T-helper 2 cell treated with Interferon-gamma antibody and Interleukin-4, amounts not matched to agents 5 μg/mL and 100 μg/mL, for 36 hours (primary cell): Measurements from ENCODE around the gene TTLL12.

Experiments
- DNase-seq: peaks from one replicate; pipeline ENCODE4 v3.0.0; 2021; ENCODE audit warnings: low spot score
- H3K27ac Mint-ChIP-seq: one replicate; pipeline ENCODE4 v1.8.0; 2021; ENCODE audit warnings: mild to moderate bottlenecking, mixed read lengths
- H3K27me3 Mint-ChIP-seq: one replicate; pipeline ENCODE4 v1.8.0; 2021; ENCODE audit warnings: low read depth, mixed read lengths
- H3K36me3 Mint-ChIP-seq: one replicate; pipeline ENCODE4 v1.8.0; 2021; ENCODE audit warnings: low read depth, mixed read lengths
- H3K4me1 Mint-ChIP-seq: one replicate; pipeline ENCODE4 v1.8.0; 2021; ENCODE audit warnings: low read depth, mixed read lengths
- H3K4me3 Mint-ChIP-seq: one replicate; pipeline ENCODE4 v1.8.0; 2022; ENCODE audit warnings: mild to moderate bottlenecking, moderate library complexity, mixed read lengths
- H3K9me3 Mint-ChIP-seq: one replicate; pipeline ENCODE4 v1.8.0; 2021; ENCODE audit warnings: mixed read lengths

The TTLL12 gene

DNA sequence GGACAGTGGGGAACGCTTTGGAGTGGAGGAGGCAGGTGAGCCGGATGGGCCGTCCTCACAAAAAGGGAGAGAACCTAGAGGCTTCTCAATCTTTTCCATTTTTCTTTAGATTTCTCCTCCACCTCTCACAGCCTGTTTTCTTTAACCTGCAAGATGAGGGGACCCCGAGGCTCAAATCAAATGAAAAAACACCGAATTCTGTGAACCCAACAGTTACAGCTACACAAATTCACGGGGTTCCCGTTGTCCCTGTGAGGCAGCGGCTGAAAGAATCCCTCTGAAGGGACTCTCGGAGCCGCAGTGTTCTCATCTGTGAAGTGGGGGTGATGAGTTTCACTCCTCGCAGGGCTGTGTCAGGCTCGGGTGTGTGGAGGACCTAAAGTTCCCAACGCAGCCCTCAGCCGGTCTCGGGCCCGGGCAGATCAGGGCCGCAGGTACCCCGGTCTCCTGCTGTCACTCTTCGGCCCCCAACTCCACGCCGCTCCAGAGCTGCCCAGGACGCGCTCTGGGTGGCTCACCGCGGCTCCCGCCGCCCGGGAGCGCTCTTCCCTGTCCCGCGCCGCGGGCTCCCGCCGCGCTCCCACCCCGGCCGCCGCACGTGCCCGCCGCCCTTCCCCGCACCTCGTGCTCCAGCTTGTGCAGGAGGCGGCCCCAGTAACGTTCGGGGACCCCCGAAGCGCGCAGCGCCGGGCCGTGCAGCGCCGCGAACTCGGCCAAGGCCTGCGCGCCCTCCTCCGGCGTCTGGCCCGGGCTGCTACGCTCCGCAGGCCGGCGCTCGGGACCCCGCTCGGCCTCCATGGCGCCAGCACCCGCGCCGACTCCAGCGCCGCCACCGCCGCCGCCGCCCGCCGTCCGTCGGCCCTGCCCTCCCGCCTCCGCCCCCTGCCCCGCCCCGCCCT, at the start of gene TTLL12:
Gene TTLL12 (minus strand): TSS at position 863 of the 899 bp plus-strand sequence. CDS start 65 bp downstream, at position 798.
- Mint-ChIP-seq H3K36me3 (peaks cover 9% of the 10 kb centered on the region), H3K27me3 (peaks cover 7% of the 10 kb centered on the region), H3K4me3 (peak within 1 kb of the TSS; percentile 86), H3K27ac (peak within 1 kb of the TSS; percentile 95), H3K4me1 (peaks cover 20% of the 10 kb centered on the region), H3K9me3 (peaks cover 13% of the 10 kb centered on the region)
- peak; percentile 60 for DNase-seq

DNA sequence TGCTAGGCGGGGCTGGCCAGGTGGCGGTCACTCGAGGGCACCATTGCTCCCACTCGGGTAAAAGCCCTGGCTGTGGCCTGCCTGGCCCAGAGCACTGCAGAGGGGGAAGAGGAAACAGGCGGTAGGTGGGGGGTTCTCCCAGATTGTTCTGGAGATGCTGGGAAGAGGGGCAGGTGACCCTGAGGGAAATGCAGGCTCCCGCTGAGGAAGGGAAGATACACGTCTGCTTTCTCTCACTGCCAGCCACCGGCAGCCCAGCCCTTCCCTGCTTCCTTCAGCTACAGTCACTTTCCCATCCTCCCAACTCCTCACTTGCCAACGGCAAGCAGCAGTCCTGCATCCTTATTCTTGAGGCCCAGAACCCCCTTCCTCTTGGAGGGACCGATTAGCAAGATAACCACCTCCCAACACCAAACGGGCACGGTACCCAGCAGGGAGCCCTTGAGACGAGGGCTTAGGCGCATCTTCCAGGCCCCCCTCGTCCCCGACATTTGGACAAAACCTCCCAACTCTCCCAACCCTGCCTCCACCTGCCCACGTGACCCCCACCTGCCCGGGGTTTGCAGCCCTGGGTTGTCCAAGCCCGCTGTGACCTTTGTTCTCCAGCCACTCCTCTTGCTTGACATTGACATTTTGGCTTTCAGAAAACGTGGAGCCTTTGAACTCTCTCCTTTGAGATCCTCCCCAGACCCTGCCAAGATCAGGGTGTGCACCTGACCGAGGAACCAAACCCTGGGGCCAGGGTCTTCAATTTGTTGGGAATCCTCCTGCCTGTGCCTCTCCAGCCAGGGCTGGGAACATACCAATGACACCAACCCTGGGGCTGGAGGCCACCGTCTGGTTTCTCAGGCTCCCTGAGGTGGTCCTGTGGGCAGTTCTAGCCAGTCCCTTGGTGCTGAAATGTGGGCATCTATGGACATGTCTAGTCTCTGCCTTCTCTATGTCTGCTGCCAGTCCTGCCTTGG, 48.8 kb upstream of the TTLL12 start:
- Mint-ChIP-seq H3K27me3 (peaks cover 5% of the 10 kb centered on the region), H3K36me3 (no peaks in the 10 kb centered on the region), H3K27ac (no peak overlapping the region), H3K9me3 (no peaks in the 10 kb centered on the region), H3K4me3 (no peak overlapping the region), H3K4me1 (peaks cover 4% of the 10 kb centered on the region)
- DNase-seq, result no peak

DNA sequence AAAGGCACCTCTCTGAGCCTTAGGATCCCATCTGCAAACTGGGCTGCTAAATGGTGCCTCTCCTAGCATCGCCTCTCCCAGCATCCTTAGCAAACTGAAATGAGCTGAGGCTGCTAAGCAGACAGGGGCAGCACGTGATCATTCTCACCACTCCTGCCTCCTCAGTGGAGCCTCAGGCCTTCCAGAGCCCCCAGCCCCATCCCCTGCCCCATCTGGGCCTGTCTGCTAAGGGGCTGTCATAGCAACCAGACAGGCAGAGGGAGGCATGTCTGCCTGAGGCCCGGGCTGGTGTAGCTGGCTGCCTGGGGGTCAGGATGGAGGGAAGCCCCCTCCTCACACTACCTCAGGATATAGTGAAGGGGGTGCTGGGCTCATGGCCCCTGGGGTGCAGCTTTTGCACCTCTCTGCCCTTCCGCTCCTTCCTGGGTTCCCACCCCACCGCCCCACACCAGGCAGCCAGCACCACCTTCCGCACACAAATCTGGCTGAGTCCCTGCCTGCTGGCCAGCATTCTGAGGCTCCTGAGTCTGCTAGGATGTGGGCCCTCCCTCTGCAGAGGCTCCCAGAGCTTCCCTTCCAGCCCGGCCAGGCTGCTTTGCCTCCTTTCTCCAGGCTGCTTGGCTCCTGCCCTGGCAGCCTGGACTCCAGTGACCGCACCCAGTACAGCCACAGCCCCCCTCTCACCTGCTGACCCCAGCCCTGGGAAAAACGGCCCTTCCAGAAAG, 47.5 kb upstream of the TTLL12 start:
- H3K4me1 Mint-ChIP-seq, result peaks cover 4% of the 10 kb centered on the region
- H3K27me3 Mint-ChIP-seq, result peaks cover 3% of the 10 kb centered on the region
- H3K36me3 Mint-ChIP-seq, result no peaks in the 10 kb centered on the region
- no peak overlapping the region for H3K4me3 Mint-ChIP-seq
- no peaks in the 10 kb centered on the region for H3K9me3 Mint-ChIP-seq
- DNase-seq, result no peak
- H3K27ac Mint-ChIP-seq, result no peak overlapping the region

DNA sequence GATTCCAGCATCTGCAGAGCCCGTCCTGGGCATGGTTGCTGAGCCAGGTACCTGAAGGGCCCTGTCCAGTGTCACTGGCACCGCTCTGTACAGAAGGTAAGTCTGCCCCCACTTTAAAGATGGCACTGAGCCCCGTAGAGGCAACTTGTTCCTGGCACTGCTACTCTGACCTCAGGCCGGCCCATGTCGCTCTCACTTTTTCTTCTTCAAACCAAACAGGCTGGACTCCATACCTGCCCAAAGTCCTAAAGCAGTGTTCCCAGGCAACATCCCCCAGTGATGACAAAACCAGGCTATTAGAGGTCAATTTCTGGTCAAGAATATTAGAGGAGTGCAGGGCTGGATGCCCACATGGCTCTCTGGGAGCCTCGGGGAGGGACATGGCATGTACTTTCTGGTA, 46.6 kb upstream of the TTLL12 start:
- H3K4me1 Mint-ChIP-seq, result peaks cover 4% of the 10 kb centered on the region
- no peaks in the 10 kb centered on the region for H3K36me3 Mint-ChIP-seq
- no peak overlapping the region for H3K27ac Mint-ChIP-seq
- H3K9me3 Mint-ChIP-seq, result no peaks in the 10 kb centered on the region
- no peak for DNase-seq
- H3K4me3 Mint-ChIP-seq, result no peak overlapping the region
- H3K27me3 Mint-ChIP-seq, result no peaks in the 10 kb centered on the region

DNA sequence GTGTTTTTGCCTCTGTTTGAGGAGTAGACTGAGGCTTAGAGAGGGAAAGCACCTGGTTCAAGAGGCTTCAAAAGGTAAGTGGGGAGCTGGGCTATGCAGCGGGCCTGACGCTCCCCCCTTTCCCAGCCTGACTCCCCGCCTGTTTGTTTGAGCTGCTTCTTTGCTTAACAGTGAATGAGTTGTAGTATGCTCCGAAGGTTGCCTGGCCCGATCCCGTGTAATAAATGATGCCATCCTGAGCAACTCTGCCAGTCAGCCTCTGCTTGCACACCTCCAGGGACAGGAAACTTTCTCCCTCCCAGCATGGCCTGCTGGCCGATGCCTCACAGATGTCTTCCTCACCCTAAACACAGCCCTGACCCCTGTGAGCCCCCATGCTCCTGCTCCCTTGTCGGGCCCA, 45.5 kb upstream of the TTLL12 start:
- no peak overlapping the region for H3K4me3 Mint-ChIP-seq
- H3K4me1 Mint-ChIP-seq, result peaks cover 4% of the 10 kb centered on the region
- H3K9me3 Mint-ChIP-seq, result no peaks in the 10 kb centered on the region
- no peak overlapping the region for H3K27ac Mint-ChIP-seq
- H3K36me3 Mint-ChIP-seq, result no peaks in the 10 kb centered on the region
- H3K27me3 Mint-ChIP-seq, result no peaks in the 10 kb centered on the region
- DNase-seq, result no peak

DNA sequence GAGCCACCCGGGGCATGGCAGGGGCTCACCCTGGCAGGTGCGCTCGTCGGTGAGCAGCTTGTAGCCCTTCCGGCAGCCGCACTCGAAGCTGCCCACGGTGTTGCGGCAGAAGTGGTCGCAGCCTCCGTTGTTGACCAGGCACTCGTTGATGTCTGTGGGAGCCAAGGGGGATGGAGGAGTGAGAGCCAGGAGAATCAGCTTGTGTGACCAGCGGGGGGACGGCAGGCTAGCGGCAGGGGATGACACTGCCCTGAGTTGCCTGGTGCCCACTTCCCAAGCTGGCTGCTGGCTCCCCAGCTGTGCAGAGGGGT, 44.7 kb upstream of the TTLL12 start:
- Mint-ChIP-seq H3K27me3 (no peaks in the 10 kb centered on the region), H3K27ac (no peak overlapping the region), H3K36me3 (no peaks in the 10 kb centered on the region), H3K4me1 (peaks cover 4% of the 10 kb centered on the region), H3K4me3 (no peak overlapping the region), H3K9me3 (no peaks in the 10 kb centered on the region)
- DNase-seq, result no peak

DNA sequence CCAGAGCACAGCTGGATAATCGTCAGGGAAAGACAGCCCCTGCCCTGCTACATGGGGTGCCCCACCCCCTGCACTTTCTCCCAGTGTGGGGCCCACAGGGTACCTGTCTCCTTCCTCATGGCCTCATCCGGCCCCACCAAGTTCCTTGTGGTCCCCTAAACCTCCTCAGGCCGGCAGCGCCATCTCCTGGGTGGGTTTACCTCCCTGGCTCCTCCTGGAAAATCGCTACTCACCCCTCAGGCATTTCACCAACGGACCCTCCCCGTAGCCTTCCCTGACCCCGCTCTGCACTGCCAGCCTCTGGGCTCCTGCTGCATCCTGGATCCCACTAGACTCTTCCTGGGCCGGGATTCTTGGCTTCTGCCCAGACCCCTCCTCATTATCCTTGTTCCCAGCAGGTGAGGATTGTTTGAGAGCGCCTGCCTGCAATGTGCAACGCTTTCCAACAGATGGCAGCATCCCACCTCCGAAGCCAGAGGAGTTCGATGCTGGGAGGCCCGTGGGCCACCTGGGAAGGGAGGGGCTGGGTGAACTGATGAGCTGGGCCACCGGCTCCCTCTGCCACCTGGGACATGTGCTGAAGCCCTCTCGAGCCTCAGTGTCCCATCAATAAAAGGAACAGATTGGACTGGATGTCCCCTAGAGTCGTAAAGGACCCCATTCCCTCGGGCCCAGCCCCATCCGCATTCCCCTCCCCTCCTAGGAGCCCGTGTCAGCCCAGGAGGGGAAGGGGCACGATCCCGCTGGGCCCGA, 44.2 kb upstream of the TTLL12 start:
- Mint-ChIP-seq H3K4me1 (peaks cover 4% of the 10 kb centered on the region), H3K9me3 (no peaks in the 10 kb centered on the region), H3K27me3 (no peaks in the 10 kb centered on the region), H3K36me3 (no peaks in the 10 kb centered on the region), H3K27ac (no peak overlapping the region), H3K4me3 (no peak overlapping the region)
- DNase-seq, result peak; percentile 46

DNA sequence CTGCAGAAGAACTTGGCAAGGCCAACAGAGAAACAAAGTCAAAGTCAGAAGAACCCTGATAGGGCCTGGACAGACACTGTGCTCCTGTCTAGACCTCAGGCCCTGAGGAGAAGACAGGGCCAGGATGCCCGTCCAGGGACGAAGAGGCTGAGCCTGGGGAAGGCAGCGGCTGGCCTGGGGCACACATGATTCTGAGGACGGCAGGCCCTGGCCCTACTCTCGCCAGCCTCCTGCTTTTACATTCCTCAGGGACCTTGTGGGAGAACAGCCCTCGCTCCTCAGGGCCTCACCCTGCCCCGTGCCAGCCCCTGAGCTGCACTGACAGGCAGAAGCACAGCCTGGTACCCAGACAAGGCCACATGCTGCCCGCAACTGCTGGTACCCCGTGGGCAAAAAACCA, 43.6 kb upstream of the TTLL12 start:
- Mint-ChIP-seq H3K9me3 (no peaks in the 10 kb centered on the region), H3K4me1 (peaks cover 4% of the 10 kb centered on the region), H3K4me3 (no peak overlapping the region), H3K36me3 (no peaks in the 10 kb centered on the region), H3K27me3 (no peaks in the 10 kb centered on the region), H3K27ac (no peak overlapping the region)
- no peak for DNase-seq

DNA sequence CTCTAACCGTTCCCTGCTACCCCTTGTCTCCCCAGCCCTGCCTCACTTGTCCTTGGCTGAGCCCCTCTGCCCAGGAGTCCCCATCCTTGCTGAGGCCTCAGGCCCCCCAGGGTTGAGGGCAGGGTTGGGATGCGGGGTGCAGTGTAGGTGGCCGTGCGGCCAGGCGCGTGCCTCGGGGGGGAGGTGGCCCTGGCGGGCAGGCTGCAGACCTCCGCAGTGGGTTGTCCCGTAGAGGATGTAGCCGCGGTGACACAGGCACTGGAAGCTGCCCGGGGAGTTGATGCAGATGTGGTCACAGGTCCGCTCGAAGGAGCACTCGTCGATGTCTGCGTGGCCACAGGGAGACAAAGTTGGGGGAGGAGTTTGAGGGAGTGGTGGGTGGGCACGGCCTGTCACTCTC, 41.9 kb upstream of the TTLL12 start:
- Mint-ChIP-seq H3K4me3 (no peak overlapping the region), H3K4me1 (peaks cover 4% of the 10 kb centered on the region), H3K36me3 (no peaks in the 10 kb centered on the region), H3K27ac (no peak overlapping the region), H3K9me3 (no peaks in the 10 kb centered on the region), H3K27me3 (no peaks in the 10 kb centered on the region)
- DNase-seq, result no peak

DNA sequence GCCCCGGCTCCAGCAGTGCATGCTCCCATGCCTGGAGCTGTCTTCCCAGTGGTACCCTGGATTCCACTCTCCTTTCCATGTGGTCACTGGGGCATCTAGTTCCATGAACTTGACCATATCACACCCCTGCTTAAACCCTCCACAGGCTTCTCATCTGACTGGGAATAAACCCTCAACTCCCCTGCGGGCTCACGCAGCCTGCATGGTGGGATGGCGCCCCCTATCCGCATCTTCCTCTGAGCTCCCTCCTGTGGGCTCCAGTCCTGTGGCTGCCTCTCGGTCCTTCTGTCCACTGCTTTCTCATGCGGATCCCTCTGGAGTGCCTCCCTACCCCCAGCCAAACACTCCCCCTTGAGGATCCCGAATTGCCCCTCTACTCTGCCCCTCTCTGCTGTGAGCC, 41.4 kb upstream of the TTLL12 start:
- Mint-ChIP-seq H3K4me1 (peaks cover 4% of the 10 kb centered on the region), H3K9me3 (no peaks in the 10 kb centered on the region), H3K36me3 (no peaks in the 10 kb centered on the region), H3K4me3 (no peak overlapping the region), H3K27me3 (no peaks in the 10 kb centered on the region), H3K27ac (no peak overlapping the region)
- no peak for DNase-seq

DNA sequence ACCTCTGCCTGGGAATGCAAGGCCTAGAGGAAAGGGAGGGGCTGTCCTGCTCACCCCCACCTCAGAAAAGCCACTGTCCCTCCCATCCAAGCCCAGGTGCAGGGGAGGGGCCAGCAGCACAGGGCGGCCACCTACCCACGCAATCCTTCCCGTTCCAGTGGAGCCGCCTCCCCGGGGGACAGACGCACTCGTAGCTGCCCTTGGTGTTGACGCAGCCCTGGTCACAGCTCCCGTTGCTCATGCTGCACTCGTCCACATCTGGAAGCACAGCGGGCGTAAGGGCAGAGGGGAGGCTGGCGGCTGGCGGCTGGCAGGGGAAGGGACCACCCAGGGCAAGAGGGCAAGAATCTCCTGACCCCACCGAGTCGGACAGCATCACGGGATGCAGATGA, 40.3 kb upstream of the TTLL12 start:
- H3K27me3 Mint-ChIP-seq, result no peaks in the 10 kb centered on the region
- no peak for DNase-seq
- H3K36me3 Mint-ChIP-seq, result no peaks in the 10 kb centered on the region
- H3K4me3 Mint-ChIP-seq, result no peak overlapping the region
- H3K4me1 Mint-ChIP-seq, result peaks cover 4% of the 10 kb centered on the region
- no peak overlapping the region for H3K27ac Mint-ChIP-seq
- no peaks in the 10 kb centered on the region for H3K9me3 Mint-ChIP-seq

DNA sequence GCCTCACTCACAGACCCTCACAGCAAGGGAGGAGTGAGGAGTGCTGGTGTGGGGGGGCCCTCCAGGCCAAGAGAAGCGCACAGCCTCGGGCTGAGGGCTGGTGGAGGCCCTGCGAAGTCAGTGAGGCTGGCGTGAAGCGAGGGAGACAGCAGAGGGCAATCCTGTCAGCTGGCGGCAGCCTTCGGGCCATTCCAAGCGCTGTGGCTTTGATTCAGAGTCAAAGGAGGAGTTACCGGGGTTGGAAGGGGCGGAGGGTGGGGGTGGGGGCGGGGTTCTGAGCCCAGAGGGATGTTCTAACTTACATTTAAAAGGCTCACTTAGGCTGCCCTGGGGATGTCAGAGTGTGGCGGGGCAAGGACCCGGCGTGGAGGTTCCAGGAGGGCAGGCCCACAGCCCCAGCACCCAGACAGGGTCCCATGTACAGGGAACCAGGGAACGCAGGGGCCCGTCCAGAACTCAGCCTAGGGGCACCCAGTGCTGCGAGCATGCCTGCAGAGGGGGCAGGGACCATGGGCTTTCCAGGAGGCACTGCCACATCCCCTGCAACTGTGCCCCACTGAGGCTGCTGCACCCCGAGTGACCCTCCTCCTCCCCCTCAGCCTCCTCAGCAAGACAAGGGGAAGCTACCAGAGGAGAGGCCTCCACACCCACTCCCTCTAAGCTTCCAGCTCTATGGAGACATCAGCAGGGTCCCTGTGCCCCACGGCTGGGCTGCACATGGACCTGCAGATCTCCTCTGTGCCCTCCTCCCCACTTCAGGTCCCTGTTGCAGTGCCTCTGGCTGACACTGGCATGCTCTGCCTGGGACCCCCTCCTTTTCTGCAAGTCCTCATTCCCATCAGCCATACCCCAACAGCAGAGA, 39.7 kb upstream of the TTLL12 start:
- H3K4me3 Mint-ChIP-seq, result no peak overlapping the region
- no peaks in the 10 kb centered on the region for H3K36me3 Mint-ChIP-seq
- H3K9me3 Mint-ChIP-seq, result no peaks in the 10 kb centered on the region
- no peak for DNase-seq
- H3K4me1 Mint-ChIP-seq, result peaks cover 4% of the 10 kb centered on the region
- H3K27me3 Mint-ChIP-seq, result no peaks in the 10 kb centered on the region
- no peak overlapping the region for H3K27ac Mint-ChIP-seq
